KBM-7 (cell line): Measurements from ENCODE around the gene PIK3CG.
A peak's percentile ranks its signal among the peaks of the same experiment; 100 is the strongest.

Experiments
- DNase-seq: peaks from one replicate; pipeline ENCODE4 v3.0.0-alpha.2; 2015
- in situ Hi-C: fragments of 300-500 bp; cut with MboI; formaldehyde crosslinking; loops from 2 replicates; pipeline ENCODE4 v1.14.3; 2020; ENCODE audit warnings: low sequenced_read_pairs, low pct_unique_long_range_greater_than_20kb, mixed read lengths

The PIK3CG gene

DNA sequence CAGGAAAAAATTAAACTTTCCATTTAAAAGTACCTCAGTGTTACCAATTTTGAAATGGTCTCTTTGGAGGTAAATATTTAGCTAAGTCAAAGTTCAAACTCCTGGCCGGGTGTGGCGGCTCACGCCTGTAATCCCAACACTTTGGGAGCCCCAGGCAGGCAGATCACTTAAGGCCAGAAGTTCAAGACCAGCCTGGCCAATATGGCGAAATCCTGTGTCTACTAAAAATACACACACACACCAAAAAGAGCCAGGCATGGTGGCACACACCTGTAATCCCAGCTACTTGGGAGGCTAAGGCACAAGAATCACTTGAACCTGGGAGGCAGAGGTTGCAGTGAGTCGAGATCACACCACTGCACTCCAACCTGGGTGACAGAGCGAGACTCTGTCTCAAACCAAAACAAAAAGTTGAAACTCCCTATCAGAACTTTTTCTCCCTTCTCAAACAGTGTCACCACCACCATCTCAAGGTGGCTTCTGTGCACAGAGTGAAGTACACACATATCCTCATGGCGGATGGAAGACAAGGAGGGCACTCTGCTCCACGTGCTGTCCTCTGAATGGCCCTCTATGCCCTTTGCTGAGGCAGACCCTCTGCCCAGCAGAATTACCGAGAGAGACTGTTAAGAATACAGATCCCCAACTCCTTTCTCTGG is 11.7 kb upstream of the PIK3CG start:
- no peak for DNase-seq
- in situ Hi-C loops, result no loop called here

DNA sequence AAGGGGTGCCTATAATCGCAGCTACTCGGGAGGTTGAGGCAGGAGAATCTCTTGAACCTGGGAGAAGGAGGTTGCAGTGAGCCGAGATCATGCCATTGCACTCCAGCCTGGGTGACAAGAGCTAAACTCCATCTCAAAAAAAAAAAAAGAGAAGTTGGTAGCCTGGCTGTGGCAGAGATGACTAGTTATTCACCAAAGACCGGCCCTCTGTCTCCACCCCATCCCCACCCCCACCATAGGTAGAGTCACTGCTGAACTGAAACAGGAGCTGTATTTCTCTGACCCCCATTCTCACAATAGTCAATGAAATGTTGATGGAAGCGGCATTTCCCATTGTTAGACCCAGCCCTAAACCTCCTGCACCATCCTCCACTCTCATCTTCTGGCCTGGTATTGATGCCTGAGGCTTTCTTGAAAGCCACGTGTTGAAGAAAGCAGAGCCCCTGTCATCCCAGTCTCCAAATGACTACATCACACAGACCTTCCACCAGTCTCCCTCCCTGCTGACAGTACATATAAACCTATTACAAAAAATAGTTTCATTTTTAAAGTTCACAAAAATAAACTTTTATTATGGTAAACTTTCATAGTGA is 9.4 kb upstream of the PIK3CG start:
- in situ Hi-C loops, result no loop called here
- no peak for DNase-seq

DNA sequence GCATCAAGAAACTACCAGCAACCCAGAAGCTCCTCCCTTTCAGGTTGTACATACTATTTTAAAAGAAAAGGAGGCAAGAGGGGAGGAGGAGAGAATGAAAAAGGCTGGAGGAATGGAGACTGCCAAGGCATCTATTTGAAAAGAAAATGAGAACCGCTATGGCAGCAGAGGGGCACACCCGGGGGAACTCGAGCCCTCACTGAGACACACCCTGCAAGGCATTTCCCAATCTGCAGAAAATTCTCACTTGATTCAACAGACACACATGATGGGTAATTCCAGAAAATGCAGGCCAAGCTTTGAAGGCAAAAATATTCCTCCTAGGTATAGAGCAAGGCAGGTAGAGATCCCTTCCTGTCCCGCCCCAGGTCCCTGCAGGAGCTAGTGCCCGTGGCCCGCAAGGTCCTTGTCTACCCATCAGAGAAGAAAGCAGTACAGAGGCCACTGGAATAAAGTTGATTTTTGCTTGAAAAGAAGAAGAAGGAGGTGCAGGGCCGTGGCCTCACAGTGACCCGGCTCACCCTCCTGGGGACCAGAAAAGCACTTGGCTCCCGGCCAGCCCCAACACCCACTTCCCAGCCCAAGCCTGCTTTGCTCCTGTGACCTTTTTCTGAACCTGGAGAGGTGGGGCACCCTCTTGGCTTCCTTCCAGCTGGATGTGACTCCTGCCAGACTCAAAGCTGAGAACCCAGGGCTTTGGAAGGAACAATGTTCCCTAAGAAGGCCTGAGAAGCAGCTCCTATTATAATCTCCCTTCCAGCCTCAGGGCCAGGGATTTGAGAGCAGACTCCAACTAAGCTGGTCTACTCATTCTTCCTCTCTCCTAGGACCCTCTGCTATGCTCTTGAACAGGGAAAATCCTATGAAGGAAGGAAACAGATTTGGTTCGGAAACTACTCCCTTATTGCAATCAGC is 6.2 kb upstream of the PIK3CG start:
- DNase-seq, result peak; percentile 48
- in situ Hi-C loops, result no loop called here

DNA sequence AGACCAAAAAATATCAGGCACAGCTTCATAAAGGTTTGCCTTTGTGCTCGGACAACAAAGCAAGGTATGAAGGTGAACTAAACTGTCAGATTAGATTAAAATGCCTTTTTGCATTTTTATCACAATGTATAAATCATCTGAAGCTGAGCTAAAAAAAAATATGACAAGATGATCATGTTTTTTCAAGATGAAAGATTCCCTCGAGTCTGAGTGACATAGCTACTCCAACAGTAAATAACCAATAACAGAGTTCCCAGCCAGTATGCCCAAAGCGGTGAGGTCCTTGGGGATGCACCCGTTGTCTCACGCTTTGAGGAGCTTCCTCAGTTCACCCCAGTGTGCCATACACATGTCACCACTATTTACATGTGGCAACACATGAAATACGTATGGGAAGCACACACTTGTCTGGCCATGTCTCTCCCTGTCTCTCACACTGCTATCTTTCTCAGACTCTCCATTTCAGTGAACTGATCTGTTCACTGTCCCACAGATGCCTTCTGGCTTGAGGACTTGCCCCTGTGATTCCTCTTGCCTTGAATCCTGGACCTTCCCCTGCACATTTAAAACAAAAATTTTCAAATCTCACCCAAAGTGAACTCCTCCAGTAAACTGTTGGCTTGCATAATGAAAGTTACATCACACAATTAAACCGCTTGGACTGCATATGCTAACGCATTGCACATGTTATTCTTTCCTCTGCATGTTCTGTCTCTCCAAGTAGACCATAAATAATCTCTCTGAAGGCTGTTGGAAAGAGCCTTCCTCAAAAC is 2.6 kb upstream of the PIK3CG start:
- no peak for DNase-seq
- in situ Hi-C loops, result no loop called here

DNA sequence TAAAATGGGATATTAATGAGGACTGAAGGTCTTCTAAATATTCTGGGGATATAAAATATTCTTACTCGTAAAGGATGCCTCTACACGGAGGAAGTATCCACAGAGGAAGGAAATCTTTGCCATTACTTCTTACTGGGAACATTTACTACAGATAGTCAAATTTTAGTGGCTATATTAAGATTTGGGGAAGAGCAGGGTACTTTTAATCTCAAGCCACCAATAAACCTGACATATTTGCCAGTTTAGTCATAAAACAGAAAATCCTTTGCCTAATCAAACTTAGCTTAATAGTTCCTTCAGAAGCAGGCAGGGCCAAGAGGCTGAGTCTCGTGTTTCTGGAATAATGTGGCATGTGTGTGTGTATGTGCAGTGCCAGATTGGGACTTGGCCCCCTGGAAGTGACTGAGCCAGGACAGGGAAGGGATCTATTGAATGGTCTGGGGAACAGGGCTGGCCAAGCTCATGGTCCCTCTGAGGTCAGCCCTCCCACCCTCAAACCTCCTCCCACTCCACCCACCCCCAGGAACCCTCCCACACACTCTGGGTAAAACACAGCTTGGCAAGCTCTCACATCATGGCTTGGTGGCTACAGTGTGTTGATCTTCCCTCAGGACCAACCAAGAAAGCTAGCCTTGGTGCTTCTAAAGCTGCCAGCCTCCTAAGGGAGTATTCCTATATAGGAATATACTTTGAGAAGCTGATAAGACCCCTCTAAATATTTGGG is 1.6 kb upstream of the PIK3CG start:
- no peak for DNase-seq

DNA sequence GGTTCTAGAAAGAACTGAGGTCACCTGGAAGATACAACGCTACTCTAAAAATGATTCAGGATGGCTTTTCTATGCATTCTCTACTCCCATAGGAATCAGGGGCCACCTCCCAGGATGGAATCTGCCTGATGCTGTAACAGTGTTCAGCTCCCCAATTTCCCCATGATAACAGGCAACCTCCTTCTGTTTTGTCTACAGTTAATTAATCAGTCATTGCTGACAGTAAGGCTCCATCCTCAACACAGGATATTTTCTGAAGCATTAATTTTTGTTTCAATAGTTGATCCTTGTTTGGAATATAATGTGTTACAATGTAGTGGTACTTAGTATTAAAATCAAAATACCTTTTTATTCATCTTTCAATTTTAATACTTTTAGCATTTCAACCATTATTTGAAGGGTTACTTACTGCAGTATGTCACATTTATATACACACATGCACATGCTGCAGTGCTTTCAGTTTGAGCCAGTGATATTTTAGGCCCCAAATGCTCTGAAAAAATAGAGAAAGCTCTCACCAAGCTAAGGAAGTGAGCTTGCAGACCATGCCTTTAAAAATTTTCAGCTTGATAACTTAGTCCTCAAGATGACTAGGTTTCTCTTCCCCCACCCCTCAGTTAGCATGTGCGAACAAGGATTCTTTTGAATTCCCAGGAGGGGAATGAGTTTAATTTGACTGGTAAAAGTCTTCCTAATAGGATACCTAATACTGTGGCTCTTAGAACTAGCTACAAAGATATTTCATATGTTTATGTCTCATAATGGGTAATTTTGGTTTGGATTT is 592 bp upstream of the PIK3CG start:
- DNase-seq, result no peak
- in situ Hi-C loops, result no loop called here

More for the DNA sequence above, 1.6 kb upstream of the PIK3CG start:
- in situ Hi-C loops, result no loop called here

DNA sequence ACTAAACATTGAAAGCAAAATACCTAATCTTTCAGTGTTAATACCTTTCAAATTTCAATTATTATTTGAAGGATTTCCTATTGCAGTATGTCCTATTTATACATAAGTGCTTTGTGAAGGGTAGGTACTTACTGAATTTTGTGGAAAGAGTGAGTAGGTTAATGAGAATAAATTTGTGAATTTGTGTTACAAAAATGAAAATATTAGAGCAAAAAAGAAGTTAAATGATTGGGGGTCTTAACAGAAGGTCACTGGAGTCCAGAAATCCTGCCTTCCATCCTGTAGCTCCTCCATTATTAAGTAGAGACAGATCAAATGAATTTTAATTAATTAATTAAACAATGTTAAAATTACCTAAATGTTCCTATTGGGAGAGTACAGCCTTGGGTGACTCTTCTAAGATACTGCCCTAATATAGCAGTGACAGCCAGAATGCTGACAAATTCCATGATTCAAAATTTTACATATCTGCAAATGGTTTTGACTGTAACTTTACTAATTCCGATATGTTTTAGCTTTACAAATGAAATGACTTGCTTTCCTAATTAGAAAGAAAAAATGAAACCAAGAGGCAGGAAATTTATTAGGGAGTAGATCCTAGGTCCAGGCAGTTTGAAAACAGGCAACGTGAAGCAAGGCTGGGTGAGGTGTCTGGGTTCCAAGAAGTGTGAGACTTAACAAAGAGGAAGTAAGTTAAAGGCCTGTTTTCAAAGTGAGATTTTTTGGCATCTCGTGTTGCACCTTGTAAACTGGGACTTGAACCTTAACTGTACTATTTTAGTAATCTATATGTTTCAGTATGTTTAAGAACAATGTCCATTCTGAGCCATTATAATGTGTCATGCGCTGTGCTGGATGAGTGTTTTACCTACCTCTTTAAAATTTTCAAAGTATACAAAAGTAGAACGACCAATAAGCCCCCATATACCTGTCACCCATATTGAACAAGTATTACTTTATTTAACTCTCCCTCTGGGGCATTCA is 1.5 kb downstream of the PIK3CG start:
- DNase-seq, result peak; percentile 71
- in situ Hi-C loops, result no loop called here

DNA sequence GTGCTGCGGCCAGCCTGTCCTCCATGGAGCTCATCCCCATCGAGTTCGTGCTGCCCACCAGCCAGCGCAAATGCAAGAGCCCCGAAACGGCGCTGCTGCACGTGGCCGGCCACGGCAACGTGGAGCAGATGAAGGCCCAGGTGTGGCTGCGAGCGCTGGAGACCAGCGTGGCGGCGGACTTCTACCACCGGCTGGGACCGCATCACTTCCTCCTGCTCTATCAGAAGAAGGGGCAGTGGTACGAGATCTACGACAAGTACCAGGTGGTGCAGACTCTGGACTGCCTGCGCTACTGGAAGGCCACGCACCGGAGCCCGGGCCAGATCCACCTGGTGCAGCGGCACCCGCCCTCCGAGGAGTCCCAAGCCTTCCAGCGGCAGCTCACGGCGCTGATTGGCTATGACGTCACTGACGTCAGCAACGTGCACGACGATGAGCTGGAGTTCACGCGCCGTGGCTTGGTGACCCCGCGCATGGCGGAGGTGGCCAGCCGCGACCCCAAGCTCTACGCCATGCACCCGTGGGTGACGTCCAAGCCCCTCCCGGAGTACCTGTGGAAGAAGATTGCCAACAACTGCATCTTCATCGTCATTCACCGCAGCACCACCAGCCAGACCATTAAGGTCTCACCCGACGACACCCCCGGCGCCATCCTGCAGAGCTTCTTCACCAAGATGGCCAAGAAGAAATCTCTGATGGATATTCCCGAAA is 2.7 kb downstream of the PIK3CG start:
- no peak for DNase-seq
- in situ Hi-C loops, result no loop called here

DNA sequence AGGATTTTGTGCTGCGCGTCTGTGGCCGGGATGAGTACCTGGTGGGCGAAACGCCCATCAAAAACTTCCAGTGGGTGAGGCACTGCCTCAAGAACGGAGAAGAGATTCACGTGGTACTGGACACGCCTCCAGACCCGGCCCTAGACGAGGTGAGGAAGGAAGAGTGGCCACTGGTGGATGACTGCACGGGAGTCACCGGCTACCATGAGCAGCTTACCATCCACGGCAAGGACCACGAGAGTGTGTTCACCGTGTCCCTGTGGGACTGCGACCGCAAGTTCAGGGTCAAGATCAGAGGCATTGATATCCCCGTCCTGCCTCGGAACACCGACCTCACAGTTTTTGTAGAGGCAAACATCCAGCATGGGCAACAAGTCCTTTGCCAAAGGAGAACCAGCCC is 3.3 kb downstream of the PIK3CG start:
- in situ Hi-C loops, result no loop called here
- no peak for DNase-seq

DNA sequence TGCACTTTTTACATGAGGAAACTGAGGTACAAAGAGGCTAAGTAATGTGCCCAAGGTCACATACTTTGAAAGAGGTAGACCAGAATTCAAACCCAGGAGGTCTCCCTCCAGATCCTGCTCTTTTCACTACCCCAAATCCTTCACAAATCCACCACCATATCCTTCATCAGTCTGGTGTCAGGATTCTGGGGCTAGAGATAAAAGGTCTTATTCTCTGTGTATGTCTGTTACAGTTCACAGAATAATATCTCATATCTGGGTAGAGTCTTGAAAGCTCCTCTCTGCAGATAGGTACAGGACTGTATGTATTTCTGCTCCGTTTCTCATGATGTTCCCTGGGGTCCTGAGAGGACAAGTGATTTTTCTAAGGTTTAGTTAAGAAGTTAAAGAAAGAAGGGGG is 4.9 kb downstream of the PIK3CG start:
- in situ Hi-C loops, result no loop called here
- no peak for DNase-seq

DNA sequence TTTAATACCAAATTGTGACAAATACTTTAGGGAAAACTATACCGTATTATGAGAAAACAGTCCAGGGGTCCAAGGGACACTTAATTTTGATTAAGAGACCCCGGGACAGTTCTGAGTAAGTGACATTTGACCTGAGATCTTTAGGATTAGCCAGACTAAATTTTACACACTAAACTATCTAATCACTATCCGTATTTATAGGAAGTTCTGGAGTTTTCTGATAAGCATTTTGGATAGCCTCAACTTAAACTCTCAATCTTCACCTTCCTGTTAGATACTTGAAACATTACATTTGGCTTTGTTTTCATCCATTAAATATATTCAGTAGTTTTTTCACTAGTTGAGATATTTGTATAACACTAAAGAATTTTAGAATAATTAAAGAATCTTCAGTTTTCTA is 5.4 kb downstream of the PIK3CG start:
- in situ Hi-C loops, result no loop called here
- no peak for DNase-seq

DNA sequence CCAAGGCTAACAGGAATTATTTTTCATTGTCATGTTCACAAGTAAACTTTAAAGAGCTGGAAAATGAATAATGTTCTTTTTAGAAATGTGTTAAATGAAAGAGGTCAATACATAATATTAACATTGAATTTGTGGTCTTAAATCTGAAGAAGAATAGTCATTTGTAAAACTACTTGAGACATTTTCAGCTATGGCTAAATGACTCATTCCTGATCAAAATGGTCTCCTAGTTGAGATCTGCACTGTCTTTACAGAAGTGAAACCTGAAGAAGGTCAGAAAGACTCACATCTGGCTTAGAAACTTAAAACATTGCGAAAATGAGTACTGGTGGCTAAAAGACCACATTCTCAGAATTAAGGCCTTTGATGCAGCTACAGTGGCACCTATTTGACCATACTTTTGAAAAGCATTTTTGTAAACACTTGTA is 5.9 kb downstream of the PIK3CG start:
- in situ Hi-C loops, result no loop called here
- DNase-seq, result peak; percentile 33

DNA sequence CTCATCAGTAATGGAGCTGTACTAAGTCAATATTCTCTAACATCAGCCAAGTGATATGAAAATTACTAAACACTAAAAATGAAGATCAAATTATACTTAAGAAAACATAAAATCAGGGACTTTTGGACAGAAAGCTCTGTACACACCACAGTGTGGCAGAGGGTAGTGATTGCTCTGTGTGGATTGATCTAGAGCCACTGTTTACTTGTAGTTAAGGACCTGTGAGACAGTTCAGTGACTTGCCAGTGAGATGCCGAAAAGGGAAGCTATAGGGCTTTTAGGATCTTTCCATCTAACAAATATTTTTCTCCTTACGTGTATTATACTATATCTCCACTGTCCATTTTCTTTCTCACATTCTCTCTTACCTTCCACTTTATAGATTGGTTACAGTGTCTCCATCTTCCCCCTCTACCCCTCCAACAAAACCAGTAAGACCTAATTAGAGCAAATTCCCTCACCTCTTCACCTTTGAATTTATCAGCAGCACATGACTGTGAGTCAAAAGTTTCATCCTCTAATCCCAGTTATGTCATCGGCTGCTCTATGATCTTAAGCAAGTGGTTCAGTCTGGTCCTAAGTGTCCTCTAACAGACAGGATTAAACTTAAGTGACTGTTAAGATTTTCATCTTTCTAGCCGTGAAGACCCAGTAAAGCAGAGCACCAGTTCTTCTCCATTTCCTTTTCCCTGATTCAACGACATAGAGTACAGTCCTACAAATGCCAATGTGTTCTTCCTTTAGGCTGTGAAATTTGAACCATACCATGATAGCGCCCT is 6.9 kb downstream of the PIK3CG start:
- in situ Hi-C loops, result no loop called here
- DNase-seq, result peak; percentile 25

DNA sequence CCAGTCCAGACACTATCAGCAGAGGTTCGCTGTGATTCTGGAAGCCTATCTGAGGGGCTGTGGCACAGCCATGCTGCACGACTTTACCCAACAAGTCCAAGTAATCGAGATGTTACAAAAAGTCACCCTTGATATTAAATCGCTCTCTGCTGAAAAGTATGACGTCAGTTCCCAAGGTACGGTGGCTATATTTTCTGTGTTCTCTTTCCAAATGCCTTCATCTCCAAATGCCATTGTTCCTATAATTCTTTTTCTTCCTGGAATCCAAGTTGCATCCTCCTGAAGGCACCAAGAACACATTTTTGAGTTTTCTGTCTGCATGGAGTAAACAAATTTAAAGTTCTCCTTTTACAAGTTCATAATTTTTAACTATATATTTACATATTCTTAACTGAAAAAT is 7.7 kb downstream of the PIK3CG start:
- in situ Hi-C loops, result no loop called here
- no peak for DNase-seq

DNA sequence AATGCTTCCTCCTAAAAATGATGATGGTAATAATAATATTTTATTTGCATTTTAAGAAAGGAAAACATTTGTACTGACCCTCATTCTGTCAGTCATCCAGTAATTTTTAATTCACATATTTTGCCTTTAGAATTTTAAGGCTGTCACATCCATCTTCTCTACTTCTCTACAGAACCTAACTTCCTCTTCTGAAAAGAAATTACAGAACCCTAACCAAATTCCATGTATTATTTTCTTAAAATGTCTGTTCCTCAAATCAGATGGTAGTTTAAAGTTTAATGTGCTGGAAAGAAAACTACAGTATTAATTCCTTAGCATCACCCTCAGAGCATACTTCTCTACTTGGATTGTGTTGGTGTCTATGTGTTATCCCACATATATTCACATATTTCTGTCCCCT is 9.0 kb downstream of the PIK3CG start:
- in situ Hi-C loops, result no loop called here
- DNase-seq, result peak; percentile 30

DNA sequence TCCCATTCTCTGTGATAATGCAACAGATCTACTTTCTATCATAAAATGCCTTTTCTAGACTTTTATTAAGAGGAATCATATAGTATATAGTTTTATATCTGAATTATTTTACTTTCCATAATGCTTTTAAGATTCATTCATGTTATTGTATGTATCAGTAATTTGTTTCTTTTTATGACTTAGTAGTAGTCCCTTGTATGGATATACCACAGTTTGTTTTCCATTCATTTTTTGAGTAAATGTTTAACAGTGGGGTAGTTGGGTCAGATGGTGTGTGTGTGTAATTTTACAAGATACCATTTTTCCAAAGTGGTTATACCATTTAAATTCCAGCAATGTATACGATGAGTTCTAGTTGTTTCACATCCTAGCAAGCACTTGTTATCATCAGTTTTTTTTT is 10.4 kb downstream of the PIK3CG start:
- in situ Hi-C loops, result no loop called here
- no peak for DNase-seq
